Measurements from ENCODE around the gene NID1. TPM values are rescaled to one million over a fixed set of nuclear protein-coding genes. Genes with fewer than 3 reads are reported as not detected.
A peak's percentile ranks its signal among the peaks of the same experiment; 100 is the strongest.
"Not testable (repeated sequence)": the region's sequence is repeated elsewhere in the genome, so short reads cannot be mapped to it uniquely, and the experiment has no call there.

Gene NID1
- total RNA-seq, 6 experiments from 2014 or later = 97.5 to 124 (median 107) TPM

- no peak for DNase-seq
- Mint-ChIP-seq H3K9me3 (peaks cover 35% of the 10 kb centered on the region), H3K36me3 (ENCODE audit: low read depth) (peaks cover 4% of the 10 kb centered on the region), H3K4me1 (ENCODE audit: low read depth) (no peaks in the 10 kb centered on the region), H3K4me3 (no peak overlapping the region), H3K27me3 (ENCODE audit: insufficient read depth) (peaks cover 31% of the 10 kb centered on the region), H3K27ac (no peak overlapping the region)
- TF ChIP-seq, protein P1, sequence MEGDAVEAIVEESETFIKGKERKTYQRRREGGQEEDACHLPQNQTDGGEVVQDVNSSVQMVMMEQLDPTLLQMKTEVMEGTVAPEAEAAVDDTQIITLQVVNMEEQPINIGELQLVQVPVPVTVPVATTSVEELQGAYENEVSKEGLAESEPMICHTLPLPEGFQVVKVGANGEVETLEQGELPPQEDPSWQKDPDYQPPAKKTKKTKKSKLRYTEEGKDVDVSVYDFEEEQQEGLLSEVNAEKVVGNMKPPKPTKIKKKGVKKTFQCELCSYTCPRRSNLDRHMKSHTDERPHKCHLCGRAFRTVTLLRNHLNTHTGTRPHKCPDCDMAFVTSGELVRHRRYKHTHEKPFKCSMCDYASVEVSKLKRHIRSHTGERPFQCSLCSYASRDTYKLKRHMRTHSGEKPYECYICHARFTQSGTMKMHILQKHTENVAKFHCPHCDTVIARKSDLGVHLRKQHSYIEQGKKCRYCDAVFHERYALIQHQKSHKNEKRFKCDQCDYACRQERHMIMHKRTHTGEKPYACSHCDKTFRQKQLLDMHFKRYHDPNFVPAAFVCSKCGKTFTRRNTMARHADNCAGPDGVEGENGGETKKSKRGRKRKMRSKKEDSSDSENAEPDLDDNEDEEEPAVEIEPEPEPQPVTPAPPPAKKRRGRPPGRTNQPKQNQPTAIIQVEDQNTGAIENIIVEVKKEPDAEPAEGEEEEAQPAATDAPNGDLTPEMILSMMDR (IDR thresholded peaks at IDR 0.05) = no peak
Observed at GRCh38 chr1:236098267-236098666, 33.4 kb upstream of the NID1 start.

DNA sequence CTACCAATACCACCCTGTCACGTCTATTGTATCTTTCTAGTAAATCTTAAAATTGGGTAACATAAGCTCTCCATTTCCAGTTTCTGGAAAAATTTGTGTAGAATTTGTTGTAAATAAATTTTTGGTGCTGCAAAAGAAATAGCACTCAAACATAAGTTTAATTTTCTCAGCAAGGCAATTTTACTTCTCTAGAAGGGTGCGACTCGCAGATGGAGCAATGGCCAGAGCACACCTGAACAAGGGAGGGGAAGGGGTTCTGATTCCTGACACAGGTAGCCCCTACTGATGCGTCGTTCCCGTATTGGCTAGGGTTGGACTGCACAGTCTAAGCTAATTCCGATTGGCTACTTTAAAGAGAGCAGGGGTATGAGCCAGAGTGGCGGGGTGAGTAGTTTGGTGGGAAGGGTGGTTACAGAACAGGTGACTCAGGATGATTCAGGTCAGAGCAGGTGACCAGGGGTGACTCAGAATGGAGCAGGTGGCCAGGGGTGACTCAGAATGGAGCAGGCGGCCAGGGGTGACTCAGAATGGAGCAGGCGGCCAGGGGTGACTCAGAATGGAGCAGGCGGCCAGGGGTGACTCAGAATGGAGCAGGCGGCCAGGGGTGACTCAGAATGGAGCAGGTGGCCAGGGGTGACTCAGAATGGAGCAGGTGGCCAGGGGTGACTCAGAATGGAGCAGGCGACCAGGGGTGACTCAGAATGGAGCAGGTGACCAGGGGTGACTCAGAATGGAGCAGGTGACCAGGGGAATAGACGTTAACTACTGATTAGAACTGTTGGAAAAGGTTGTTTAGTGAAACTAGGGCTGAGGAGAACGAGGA, 32.0 kb upstream of the NID1 start:
- H3K4me3 Mint-ChIP-seq = peak overlapping the region; percentile 52
- H3K27me3 Mint-ChIP-seq (ENCODE audit: insufficient read depth) = peaks cover 32% of the 10 kb centered on the region
- peak; percentile 74 for DNase-seq
- peak overlapping the region; percentile 70 for H3K27ac Mint-ChIP-seq
- H3K36me3 Mint-ChIP-seq (ENCODE audit: low read depth); H3K4me1 Mint-ChIP-seq (ENCODE audit: low read depth): not testable (repeated sequence)
- H3K9me3 Mint-ChIP-seq = peaks cover 39% of the 10 kb centered on the region

- Mint-ChIP-seq H3K4me1 (ENCODE audit: low read depth) (peaks cover under 1% of the 10 kb centered on the region; the same call in 1 of the 2 replicates), H3K36me3 (ENCODE audit: low read depth) (peaks cover 4% of the 10 kb centered on the region), H3K9me3 (peaks cover 39% of the 10 kb centered on the region), H3K27ac (no peak overlapping the region; the same call in 1 of the 2 replicates), H3K4me3 (no peak overlapping the region; the same call in 1 of the 2 replicates), H3K27me3 (ENCODE audit: insufficient read depth) (peaks cover 32% of the 10 kb centered on the region)
- TF ChIP-seq, protein P1 (IDR thresholded peaks at IDR 0.05) = no peak
- DNase-seq = no peak
Observed at GRCh38 chr1:236095705-236096520, 31.0 kb upstream of the NID1 start.

- H3K27ac Mint-ChIP-seq = no peak overlapping the region
- H3K9me3 Mint-ChIP-seq = peaks cover 32% of the 10 kb centered on the region
- H3K4me1 Mint-ChIP-seq (ENCODE audit: low read depth) = peaks cover 16% of the 10 kb centered on the region
- H3K4me3 Mint-ChIP-seq = no peak overlapping the region; the same call in 1 of the 2 replicates
- H3K36me3 Mint-ChIP-seq (ENCODE audit: low read depth) = peaks cover 4% of the 10 kb centered on the region
- H3K27me3 Mint-ChIP-seq (ENCODE audit: insufficient read depth) = peaks cover 22% of the 10 kb centered on the region
- no peak for DNase-seq
- TF ChIP-seq, protein P1 (IDR thresholded peaks at IDR 0.05) = no peak
Observed at GRCh38 chr1:236092899-236093298, 28.0 kb upstream of the NID1 start.

GRCh38 chr1:236091933-236092318, 27.0 kb upstream of the NID1 start:
- H3K36me3 Mint-ChIP-seq (ENCODE audit: low read depth) = peaks cover 4% of the 10 kb centered on the region
- H3K27ac Mint-ChIP-seq = no peak overlapping the region
- no peak overlapping the region for H3K4me3 Mint-ChIP-seq
- H3K27me3 Mint-ChIP-seq (ENCODE audit: insufficient read depth) = peaks cover 18% of the 10 kb centered on the region
- H3K4me1 Mint-ChIP-seq (ENCODE audit: low read depth) = peaks cover 16% of the 10 kb centered on the region
- TF ChIP-seq, protein P1 (IDR thresholded peaks at IDR 0.05) = no peak
- no peak for DNase-seq
- peaks cover 23% of the 10 kb centered on the region for H3K9me3 Mint-ChIP-seq

Data from HFFc6 (cell line).